Kidney (tissue), 14 donors: ENCODE measurements around the gene DNAL4. TPM values are rescaled to one million over a fixed set of nuclear protein-coding genes. Genes with fewer than 3 reads are reported as not detected.
A peak's percentile ranks its signal among the peaks of the same experiment; 100 is the strongest.

ENCODE experiments used
- DNase-seq, 5 donors: peaks; one replicate each; pipeline ENCODE4 v3.0.0-alpha.2; 2013 to 2020
- FAIRE-seq: peaks from 2 replicates; lab custom pipeline; 2012; peaks lifted over from hg19 to GRCh38; lab: Jason Lieb, UNC
- H3K27ac ChIP-seq, 2 donors: one replicate each; pipeline ENCODE4 v1.7.0; 2013; ENCODE audit warnings: low read depth in 2 of 2, low read length in 2 of 2, inconsistent platforms in 1 of 2
- H3K27me3 ChIP-seq: one replicate; pipeline ENCODE4 v1.7.1; 2013; ENCODE audit warnings: low read length, inconsistent platforms; ENCODE audit not compliant: control insufficient read depth, insufficient read depth
- H3K36me3 ChIP-seq, 3 donors: one replicate each; pipeline versions ENCODE4 v1.7.0 to v1.7.1; 2013; ENCODE audit warnings: low read length in 3 of 3, control low read depth in 1 of 3, inconsistent platforms in 1 of 3; ENCODE audit not compliant: insufficient read depth in 3 of 3, control insufficient read depth in 2 of 3
- H3K4me1 ChIP-seq, 3 donors: one replicate each; pipeline versions ENCODE4 v1.7.0 to v1.7.1; 2013; ENCODE audit warnings: low read length in 3 of 3, inconsistent platforms in 1 of 3, low read depth in 1 of 3; ENCODE audit not compliant: control insufficient read depth in 2 of 3, insufficient read depth in 2 of 3
- H3K4me3 ChIP-seq, 3 donors: one replicate each; pipeline versions ENCODE4 v1.7.0 to v1.8.1; 2013; ENCODE audit warnings: low read length in 3 of 3, control low read depth in 1 of 3, inconsistent platforms in 1 of 3
- H3K9ac ChIP-seq, 3 donors: one replicate each; pipeline versions ENCODE4 v1.7.0 to v1.7.1; 2013; ENCODE audit warnings: low read length in 3 of 3, control low read depth in 1 of 3, inconsistent platforms in 1 of 3
- H3K9me3 ChIP-seq, 3 donors: one replicate each; pipeline versions ENCODE4 v1.7.0 to v1.7.1; 2013; ENCODE audit warnings: low read length in 3 of 3, control low read depth in 1 of 3, inconsistent platforms in 1 of 3; ENCODE audit not compliant: control insufficient read depth in 2 of 3, insufficient read depth in 1 of 3
- intact Hi-C: fragments of 100-400 bp; cut with DNase I; formaldehyde crosslinking; loops from one replicate; pipeline ENCODE4 v1.11.1; 2022
- polyA plus RNA-seq: library from polyadenylated mRNA; stranded (reverse); fragments of 350-450 nt; fragmentation: Illumina TruSeq; extraction: RNeasy Lipid Tissue Mini Kit (QIAGEN cat#74804); gene quantifications from one replicate; pipeline ENCODE4 v1.2.3, GENCODE V29; 2014; ENCODE audit warnings: low read depth, low replicate concordance; ENCODE audit not compliant: insufficient read depth
- total RNA-seq: library from RNA; stranded (reverse); fragmentation: NEBNext Ultra II Directional; extraction: Animal tissue kit (Norgen Biotek cat#: 25700); gene quantifications from one replicate; pipeline ENCODE4 v1.2.1, GENCODE V29; 2021
- TF ChIP-seq, protein P1 (sequence below): IDR thresholded peaks from 3 replicates; pipeline ENCODE4 v1.5.1; 2012; ENCODE audit warnings: mild to moderate bottlenecking, moderate library complexity, borderline replicate concordance; ENCODE audit not compliant: insufficient read depth; ENCODE audit errors: extremely low read depth
- donor health status: control.
- donor health status: control.
- donor health status: control.
- donor health status: control.
- donor health status: control.
- donor health status: DM: yes; HTN: yes; CAD: no.
- donor health status: Normal renal cell carcinoma (clear cell type).

DNAL4 gene
- total and polyA plus RNA-seq, 2 donors from 2014 or later, result 26.5 to 39.7 TPM

- intact Hi-C loops, result no loop called here
- TF ChIP-seq, protein P1, sequence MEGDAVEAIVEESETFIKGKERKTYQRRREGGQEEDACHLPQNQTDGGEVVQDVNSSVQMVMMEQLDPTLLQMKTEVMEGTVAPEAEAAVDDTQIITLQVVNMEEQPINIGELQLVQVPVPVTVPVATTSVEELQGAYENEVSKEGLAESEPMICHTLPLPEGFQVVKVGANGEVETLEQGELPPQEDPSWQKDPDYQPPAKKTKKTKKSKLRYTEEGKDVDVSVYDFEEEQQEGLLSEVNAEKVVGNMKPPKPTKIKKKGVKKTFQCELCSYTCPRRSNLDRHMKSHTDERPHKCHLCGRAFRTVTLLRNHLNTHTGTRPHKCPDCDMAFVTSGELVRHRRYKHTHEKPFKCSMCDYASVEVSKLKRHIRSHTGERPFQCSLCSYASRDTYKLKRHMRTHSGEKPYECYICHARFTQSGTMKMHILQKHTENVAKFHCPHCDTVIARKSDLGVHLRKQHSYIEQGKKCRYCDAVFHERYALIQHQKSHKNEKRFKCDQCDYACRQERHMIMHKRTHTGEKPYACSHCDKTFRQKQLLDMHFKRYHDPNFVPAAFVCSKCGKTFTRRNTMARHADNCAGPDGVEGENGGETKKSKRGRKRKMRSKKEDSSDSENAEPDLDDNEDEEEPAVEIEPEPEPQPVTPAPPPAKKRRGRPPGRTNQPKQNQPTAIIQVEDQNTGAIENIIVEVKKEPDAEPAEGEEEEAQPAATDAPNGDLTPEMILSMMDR, result no peak
- no peak overlapping the region for H3K9ac ChIP-seq
- H3K36me3 ChIP-seq, result no peaks in the 10 kb centered on the region
- H3K4me1 ChIP-seq, result peaks cover 2 to 9% (median 9%) of the 10 kb centered on the region in 3 donors
- peaks cover 0 to 4% (median 0%) of the 10 kb centered on the region in 3 donors for H3K9me3 ChIP-seq
- no peak overlapping the region for H3K4me3 ChIP-seq
- H3K27me3 ChIP-seq, result no peaks in the 10 kb centered on the region
- FAIRE-seq, result no peak
- no peak for DNase-seq
- no peak overlapping the region for H3K27ac ChIP-seq
These were observed 2.5 kb upstream of the DNAL4 start for GRCh38 chr22:38796262-38796957.

- Histone ChIP-seq H3K4me1 (peaks cover 2 to 9% (median 9%) of the 10 kb centered on the region in 3 donors), H3K27ac (no peak overlapping the region), H3K27me3 (no peaks in the 10 kb centered on the region), H3K9ac (no peak overlapping the region), H3K4me3 (no peak overlapping the region), H3K36me3 (peaks cover 0 to under 1% (median under 1%) of the 10 kb centered on the region in 3 donors), H3K9me3 (peaks cover 0 to 4% (median 0%) of the 10 kb centered on the region in 3 donors)
- DNase-seq (no peak), FAIRE-seq (no peak)
- TF ChIP-seq, protein P1, result no peak
- intact Hi-C loops, result no loop called here
These were observed 1.6 kb upstream of the DNAL4 start for GRCh38 chr22:38795569-38795968.

- H3K4me1 ChIP-seq, result peaks cover 2 to 9% (median 9%) of the 10 kb centered on the region in 3 donors
- peak overlapping the region; percentile 32 to 53 for H3K27ac ChIP-seq
- TF ChIP-seq, protein P1, result no peak
- no peaks in the 10 kb centered on the region for H3K27me3 ChIP-seq
- H3K9ac ChIP-seq, result peak overlapping the region; percentile 79 to 90 (median 83)
- H3K4me3 ChIP-seq, result peak overlapping the region; percentile 89 to 95 (median 93)
- H3K9me3 ChIP-seq, result no peaks in the 10 kb centered on the region
- intact Hi-C loops, result no loop called here
- H3K36me3 ChIP-seq, result peaks cover 2 to 8% (median 3%) of the 10 kb centered on the region in 3 donors
- FAIRE-seq (no peak), DNase-seq (no peak)
These were observed 626 bp downstream of the DNAL4 start for GRCh38 chr22:38793317-38793716.
